CD14-positive monocyte (primary cell): ENCODE results near the gene ALDOB. TPM values are rescaled to one million over a fixed set of nuclear protein-coding genes. Genes with fewer than 3 reads are reported as not detected.

Experiments used
- DNase-seq, 3 donors: peaks; one replicate each; pipeline ENCODE4 v3.0.0-alpha.2; 2011 to 2022
- H2AFZ ChIP-seq: 2 replicates; pipeline ENCODE4 v1.6.0; 2012; ENCODE audit warnings: mild to moderate bottlenecking, low read depth, low read length, inconsistent platforms; ENCODE audit not compliant: insufficient read depth, poor library complexity, severe bottlenecking
- H3K27ac ChIP-seq, 2 donors: 1 replicate in 1 of 2; 2 replicates in 1 of 2; pipeline ENCODE4 v1.5.1; 2012 to 2013; ENCODE audit warnings: low read length in 2 of 2, control low read depth in 1 of 2, inconsistent platforms in 1 of 2, low read depth in 1 of 2, mild to moderate bottlenecking in 1 of 2
- H3K27me3 ChIP-seq, 2 donors: one replicate each; pipeline versions ENCODE4 v1.6.0 to v1.6.1; 2011 to 2013; ENCODE audit warnings: low read length in 2 of 2; ENCODE audit not compliant: control insufficient read depth in 2 of 2, insufficient read depth in 2 of 2
- H3K36me3 ChIP-seq, 2 donors: replicated peaks in 1 of 2; 1 replicate in 1 of 2; 2 replicates in 1 of 2; pipeline versions ENCODE4 v1.5.1 to v1.6.1; 2012 to 2013; ENCODE audit warnings: low read length in 2 of 2, control low read depth in 1 of 2, inconsistent platforms in 1 of 2, mild to moderate bottlenecking in 1 of 2; ENCODE audit not compliant: insufficient read depth in 2 of 2, control insufficient read depth in 1 of 2
- H3K4me1 ChIP-seq, 2 donors: 1 replicate in 1 of 2; 2 replicates in 1 of 2; pipeline versions ENCODE4 v1.5.1 to v1.6.1; 2012 to 2013; ENCODE audit warnings: low read length in 2 of 2, control low read depth in 1 of 2, inconsistent platforms in 1 of 2, mild to moderate bottlenecking in 1 of 2, moderate library complexity in 1 of 2; ENCODE audit not compliant: insufficient read depth in 2 of 2, control insufficient read depth in 1 of 2
- H3K4me2 ChIP-seq: replicated peaks from 2 replicates; pipeline ENCODE3; 2012; ENCODE audit warnings: low read length, moderate library complexity, mild to moderate bottlenecking; ENCODE audit not compliant: poor library complexity, severe bottlenecking; ENCODE audit errors: extremely low read depth
- H3K4me3 ChIP-seq, 3 experiments: fragments of 200-600 bp in 1 of 3; sonication (generic) in 1 of 3; replicated peaks in 1 of 3; 1 replicate in 2 of 3; 2 replicates in 1 of 3; pipeline ENCODE4 v1.5.1; 2011 to 2013; ENCODE audit warnings: low read length in 3 of 3, mild to moderate bottlenecking in 3 of 3, control low read depth in 2 of 3, low read depth in 2 of 3, inconsistent platforms in 1 of 3, moderate library complexity in 1 of 3
- H3K79me2 ChIP-seq: 2 replicates; pipeline ENCODE4 v1.6.0; 2012; ENCODE audit warnings: mild to moderate bottlenecking, control low read depth, inconsistent platforms, low read length, moderate library complexity; ENCODE audit not compliant: insufficient read depth
- H3K9ac ChIP-seq: 2 replicates; pipeline ENCODE4 v1.6.0; 2017; ENCODE audit warnings: low read length, mild to moderate bottlenecking; ENCODE audit not compliant: insufficient read depth, poor library complexity, severe bottlenecking
- H3K9me3 ChIP-seq, 2 donors: replicated peaks in 1 of 2; 1 replicate in 1 of 2; 2 replicates in 1 of 2; pipeline versions ENCODE4 v1.5.1 to v1.6.1; 2012 to 2013; ENCODE audit warnings: low read length in 2 of 2, control low read depth in 1 of 2; ENCODE audit not compliant: control insufficient read depth in 1 of 2, insufficient read depth in 1 of 2
- H4K20me1 ChIP-seq: 2 replicates; pipeline ENCODE4 v1.6.0; 2012; ENCODE audit warnings: mild to moderate bottlenecking, low read length, control low read depth, moderate library complexity; ENCODE audit not compliant: insufficient read depth
- H3K27ac Mint-ChIP-seq, 7 donors: one replicate each; pipeline ENCODE4 v1.8.0; 2020; ENCODE audit warnings: mild to moderate bottlenecking in 7 of 7, mixed read lengths in 7 of 7, moderate library complexity in 6 of 7, inconsistent platforms in 2 of 7
- H3K27me3 Mint-ChIP-seq, 3 donors: one replicate each; pipeline ENCODE4 v1.8.0; 2021 to 2022; ENCODE audit warnings: low read depth in 3 of 3, mild to moderate bottlenecking in 3 of 3, mixed read lengths in 3 of 3, moderate library complexity in 3 of 3, inconsistent platforms in 1 of 3
- H3K36me3 Mint-ChIP-seq, 2 donors: one replicate each; pipeline ENCODE4 v1.8.0; 2020; ENCODE audit warnings: mixed read lengths in 2 of 2, inconsistent platforms in 1 of 2, mild to moderate bottlenecking in 1 of 2
- H3K4me1 Mint-ChIP-seq: one replicate; pipeline ENCODE4 v1.8.0; 2020; ENCODE audit warnings: mild to moderate bottlenecking, mixed read lengths
- H3K4me3 Mint-ChIP-seq, 2 donors: one replicate each; pipeline ENCODE4 v1.8.0; 2020; ENCODE audit warnings: mild to moderate bottlenecking in 2 of 2, mixed read lengths in 2 of 2, moderate library complexity in 1 of 2
- H3K9me3 Mint-ChIP-seq, 7 donors: one replicate each; pipeline ENCODE4 v1.8.0; 2020 to 2022; ENCODE audit warnings: mixed read lengths in 7 of 7, mild to moderate bottlenecking in 6 of 7, moderate library complexity in 6 of 7, inconsistent platforms in 2 of 7
- CTCF ChIP-seq: fragments of 200-600 bp; IDR thresholded peaks from one replicate; pipeline ENCODE4 v1.8.0; 2022; ENCODE audit warnings: antibody characterized with exemption, mild to moderate bottlenecking
- WGBS: methylation state at CpG from one replicate; pipeline ENCODE4 v1.1.5; 2013; ENCODE audit warnings: missing lambda C conversion rate; ENCODE audit not compliant: insufficient coverage; 5-methylcytosine and 5-hydroxymethylcytosine counted together
- intact Hi-C, 2 donors: fragments of 100-400 bp; cut with micrococcal nuclease; formaldehyde crosslinking; loops; one replicate each; pipeline versions ENCODE4 v1.15.0 to v1.15.1; 2023
- polyA plus RNA-seq, 3 donors: library from polyadenylated mRNA; depleted of rRNA in 1 of 3; unstranded in 2 of 3; stranded (reverse) in 1 of 3; fragments of 300-500 nt in 2 of 3; fragments of >200 nt in 1 of 3; fragmentation: Illumina TruSeq in 2 of 3; gene quantifications; 1 replicate in 2 of 3; 2 replicates in 1 of 3; pipeline ENCODE4 v1.2.3, GENCODE V29; 2012 to 2021

ALDOB gene
- polyA plus RNA-seq, 3 donors, result not detected

- Histone ChIP-seq H4K20me1 (no peaks in the 10 kb centered on the region), H3K4me3 (no peak overlapping the region), H3K9me3 (no peaks in the 10 kb centered on the region), H3K27ac (no peak overlapping the region), H2AFZ (no peak overlapping the region), H3K4me2 (no peak overlapping the region), H3K36me3 (no peaks in the 10 kb centered on the region), H3K4me1 (no peaks in the 10 kb centered on the region), H3K9ac (no peak overlapping the region), H3K27me3 (no peaks in the 10 kb centered on the region), H3K79me2 (no peaks in the 10 kb centered on the region)
- intact Hi-C loops, result no loop called here
- TF ChIP-seq CTCF, result no peak
- DNase-seq, result no peak
- Mint-ChIP-seq H3K27me3 (peaks cover 0 to 6% (median 5%) of the 10 kb centered on the region in 3 donors), H3K27ac (no peak overlapping the region), H3K9me3 (peaks cover 0 to 3% (median 0%) of the 10 kb centered on the region in 7 donors), H3K4me1 (no peaks in the 10 kb centered on the region), H3K4me3 (no peak overlapping the region), H3K36me3 (no peaks in the 10 kb centered on the region)
- no CpG with 5 or more reads among the region's 4 CpGs for WGBS
These were observed 41.6 kb upstream of the ALDOB start for GRCh38 chr9:101477214-101477613.

- no peak for TF ChIP-seq CTCF
- peaks cover 0 to 5% (median 4%) of the 10 kb centered on the region in 3 donors for H3K27me3 Mint-ChIP-seq
- H3K4me2 ChIP-seq, result no peak overlapping the region
- H3K9me3 ChIP-seq, result no peaks in the 10 kb centered on the region
- no peaks in the 10 kb centered on the region for H3K27me3 ChIP-seq
- H3K9me3 Mint-ChIP-seq, result peaks cover 0 to 3% (median 0%) of the 10 kb centered on the region in 7 donors
- H2AFZ ChIP-seq, result no peak overlapping the region
- H3K36me3 Mint-ChIP-seq, result no peaks in the 10 kb centered on the region
- no peak overlapping the region for H3K27ac Mint-ChIP-seq
- H3K4me3 Mint-ChIP-seq, result no peak overlapping the region
- H3K4me3 ChIP-seq, result no peak overlapping the region
- H3K9ac ChIP-seq, result no peak overlapping the region
- WGBS, result 94% methylated on average over 9 of the region's 13 CpGs
- H3K4me1 ChIP-seq, result no peaks in the 10 kb centered on the region
- intact Hi-C loops, result no loop called here
- no peak for DNase-seq
- H3K79me2 ChIP-seq, result no peaks in the 10 kb centered on the region
- H3K4me1 Mint-ChIP-seq, result no peaks in the 10 kb centered on the region
- H4K20me1 ChIP-seq, result no peaks in the 10 kb centered on the region
- H3K27ac ChIP-seq, result no peak overlapping the region
- no peaks in the 10 kb centered on the region for H3K36me3 ChIP-seq
These were observed 41.1 kb upstream of the ALDOB start for GRCh38 chr9:101476576-101477208.
